SK-N-MC (cell line): ENCODE measurements around the gene C3orf85.

Experiments used
- EZH2 ChIP-seq: fragments of 200-600 bp; sonication (generic); IDR thresholded peaks from one replicate; pipeline ENCODE4 v1.6.1; 2017; ENCODE audit warnings: antibody characterized with exemption
- POLR2AphosphoS5 ChIP-seq: IDR thresholded peaks from 2 replicates; pipeline ENCODE4 v1.6.1; 2012; ENCODE audit warnings: mild to moderate bottlenecking, low read depth, low read length, borderline replicate concordance

DNA sequence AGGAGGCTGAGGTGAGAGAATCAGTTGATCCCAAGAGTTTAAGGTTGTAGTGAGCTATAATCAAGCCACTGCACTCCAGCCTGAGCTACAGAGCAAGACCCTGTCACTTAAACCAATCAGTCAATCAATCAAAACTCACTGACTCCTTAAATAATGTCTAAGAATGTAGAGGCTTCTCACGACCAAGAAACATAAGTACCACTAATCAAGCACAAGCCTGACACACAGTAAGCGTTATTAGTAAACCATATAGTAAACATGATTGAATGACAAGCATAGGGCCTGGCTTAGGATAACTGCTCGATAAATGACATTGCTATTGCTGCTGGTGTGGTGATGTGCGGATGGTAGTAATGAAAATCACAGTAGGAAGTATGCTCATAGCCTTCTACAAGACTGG is 29.4 kb downstream of the C3orf85 start:
- TF ChIP-seq EZH2 (no peak), POLR2AphosphoS5 (no peak)
